GM18519 (cell line): ENCODE data around the gene CSNK1A1.
"Not testable (repeated sequence)": the region's sequence is repeated elsewhere in the genome, so short reads cannot be mapped to it uniquely, and the experiment has no call there.

ENCODE experiments used
- ATAC-seq: cut with Tn5 transposase; IDR thresholded peaks from one replicate; pipeline ENCODE4 v1.9.1; 2021; ENCODE audit warnings: mild to moderate bottlenecking, moderate library complexity; ENCODE audit not compliant: unreplicated experiment, low FRiP score

Gene CSNK1A1

DNA sequence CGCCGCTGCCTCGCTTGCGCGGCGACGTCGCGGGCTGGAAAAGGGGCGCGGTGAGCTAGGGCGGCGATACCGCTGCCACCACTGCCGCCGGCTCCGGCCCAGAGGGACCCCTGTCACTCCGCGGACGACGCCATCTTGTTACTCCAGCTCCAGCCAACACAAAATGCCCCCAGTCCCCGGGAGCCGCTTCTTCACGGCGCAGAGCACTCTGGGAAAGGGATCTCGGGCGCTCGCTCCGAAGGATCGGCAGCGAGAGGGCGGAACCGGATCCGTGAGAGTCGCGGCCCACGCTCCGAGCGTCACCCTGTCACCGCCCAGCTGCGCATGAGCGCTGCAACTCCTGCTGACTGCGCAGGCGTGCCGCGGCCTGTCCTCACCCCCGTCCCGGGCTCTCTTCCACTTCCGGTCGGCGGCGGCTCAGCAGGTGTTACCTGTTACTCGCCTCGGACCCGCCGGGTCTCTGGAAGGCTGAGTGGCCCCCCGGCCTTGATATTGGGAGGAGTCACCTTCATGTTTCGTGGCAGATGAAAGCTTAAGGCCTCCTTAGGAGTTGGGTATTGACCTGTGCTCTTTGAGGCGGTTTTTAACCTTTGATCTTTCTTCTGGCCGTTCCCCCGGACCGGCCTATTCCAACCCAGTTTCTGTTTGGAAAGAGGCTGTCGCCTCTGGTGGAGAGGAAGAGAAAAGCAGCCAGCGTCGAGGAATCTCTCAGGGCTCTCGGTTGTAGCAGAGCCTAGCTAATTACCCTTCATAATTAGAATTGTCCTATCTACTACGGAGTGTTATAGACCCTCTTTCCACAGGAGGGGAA lies at the start of gene CSNK1A1:
CSNK1A1 (minus strand) TSS at position 213 of the 811 bp plus-strand sequence. CDS start 475 bp downstream, outside the sequence.
- peak; percentile 88 for ATAC-seq

- no peak for ATAC-seq
These were observed 49.7 kb upstream of the CSNK1A1 start for GRCh38 chr5:149600932-149601331.

DNA sequence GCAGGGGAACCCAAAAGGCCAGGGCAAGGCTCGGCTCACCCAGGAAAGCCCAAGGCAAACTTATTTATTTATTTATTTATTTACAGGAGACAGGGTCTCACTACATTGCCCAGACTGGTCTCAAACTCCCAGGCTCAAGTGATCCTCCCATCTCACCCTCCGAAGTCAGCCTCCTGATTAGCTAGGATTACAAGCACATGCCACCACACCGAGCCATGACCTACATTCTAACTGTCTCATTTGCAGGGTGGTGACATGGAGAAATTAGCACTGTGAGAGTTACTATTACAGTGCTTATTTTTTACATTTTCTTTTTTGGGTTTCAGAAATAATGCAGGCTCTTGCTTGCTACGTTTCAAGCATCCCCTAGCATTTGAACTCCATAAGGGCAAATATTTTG lies 48.1 kb upstream of the CSNK1A1 start:
- ATAC-seq = no peak

DNA sequence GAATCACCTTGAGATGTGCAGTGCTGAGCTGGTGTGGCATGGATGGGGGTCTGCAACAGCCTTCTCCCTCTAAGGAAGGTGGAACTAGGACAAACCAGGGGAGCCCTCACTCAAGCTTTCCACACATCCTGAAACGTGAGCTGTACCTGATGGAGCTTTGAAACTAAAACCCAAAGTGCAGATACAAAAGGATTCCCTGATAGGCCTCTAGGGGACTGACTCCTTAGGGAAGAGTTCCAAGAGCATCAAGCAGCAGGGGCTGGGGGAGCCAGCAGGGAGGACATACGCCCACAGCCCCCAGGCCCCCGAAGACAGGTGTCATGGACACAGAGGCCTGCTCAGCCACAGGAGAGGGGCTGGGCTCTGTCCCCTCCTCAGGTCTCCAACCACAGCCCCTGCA lies 47.7 kb upstream of the CSNK1A1 start:
- no peak for ATAC-seq

- not testable (repeated sequence) for ATAC-seq
These were observed 47.0 kb upstream of the CSNK1A1 start for GRCh38 chr5:149598234-149598633.

GRCh38 chr5:149597618-149598017 lies 46.4 kb upstream of the CSNK1A1 start:
- no peak for ATAC-seq

DNA sequence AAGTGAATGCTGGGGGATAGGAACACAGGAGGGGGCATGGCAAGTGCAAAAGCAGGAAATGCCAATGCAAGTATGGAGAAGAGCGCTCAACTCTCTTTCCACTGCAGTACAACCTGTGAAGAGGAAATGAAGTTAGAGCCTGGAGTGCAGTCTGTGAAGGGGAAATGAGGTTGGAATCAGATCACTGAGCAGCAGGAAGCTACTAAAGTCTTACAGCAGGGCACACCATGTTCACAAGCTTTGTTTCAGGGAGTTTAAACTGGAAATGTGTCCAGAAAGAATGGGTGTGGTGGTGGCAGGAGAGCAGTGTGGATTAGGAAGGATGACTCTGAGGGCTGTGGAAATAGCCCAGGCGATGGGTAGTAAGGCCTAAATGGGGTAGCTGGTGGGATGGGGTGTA lies 45.5 kb upstream of the CSNK1A1 start:
- no peak for ATAC-seq

GRCh38 chr5:149595105-149595504 lies 43.9 kb upstream of the CSNK1A1 start:
- ATAC-seq = not testable (repeated sequence)

- ATAC-seq = no peak
These were observed 43.1 kb upstream of the CSNK1A1 start for GRCh38 chr5:149594206-149594895.

DNA sequence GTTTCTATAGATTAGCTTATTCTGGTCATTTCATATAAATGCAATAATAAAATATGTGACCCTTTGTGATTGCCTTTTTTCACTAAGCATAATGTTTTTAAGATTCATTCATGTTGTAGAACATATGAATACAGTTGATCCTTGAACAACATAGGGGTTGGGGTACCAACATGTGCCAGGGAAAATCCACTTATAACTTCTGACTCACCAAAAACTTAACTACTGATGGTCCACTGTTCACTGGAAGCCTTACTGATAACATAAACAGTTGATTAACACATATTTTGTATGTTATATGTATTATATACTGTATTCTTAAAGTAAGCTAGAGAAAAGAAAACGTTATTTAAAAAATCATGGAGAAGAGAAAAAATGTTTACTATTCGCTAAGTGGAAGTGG lies 42.1 kb upstream of the CSNK1A1 start:
- no peak for ATAC-seq

DNA sequence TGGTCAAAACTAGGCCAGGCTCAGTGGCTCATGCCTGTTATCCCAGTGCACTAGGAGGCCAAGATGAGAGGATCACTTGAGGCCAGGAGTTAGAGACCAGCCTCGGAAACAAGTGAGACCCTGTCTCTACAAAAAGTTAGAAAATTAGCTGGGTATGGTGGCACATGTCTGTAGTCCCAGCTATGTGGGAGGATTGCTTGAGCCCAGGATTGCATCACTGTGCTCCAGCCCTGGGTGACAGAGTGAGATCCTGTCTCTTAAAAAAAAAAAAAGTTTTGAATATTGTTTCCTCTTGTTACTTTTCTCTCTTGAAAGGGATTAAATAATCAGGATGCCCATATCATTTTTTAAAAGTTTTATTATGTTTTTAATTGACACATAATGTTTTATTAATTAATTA lies 37.7 kb upstream of the CSNK1A1 start:
- ATAC-seq = no peak

DNA sequence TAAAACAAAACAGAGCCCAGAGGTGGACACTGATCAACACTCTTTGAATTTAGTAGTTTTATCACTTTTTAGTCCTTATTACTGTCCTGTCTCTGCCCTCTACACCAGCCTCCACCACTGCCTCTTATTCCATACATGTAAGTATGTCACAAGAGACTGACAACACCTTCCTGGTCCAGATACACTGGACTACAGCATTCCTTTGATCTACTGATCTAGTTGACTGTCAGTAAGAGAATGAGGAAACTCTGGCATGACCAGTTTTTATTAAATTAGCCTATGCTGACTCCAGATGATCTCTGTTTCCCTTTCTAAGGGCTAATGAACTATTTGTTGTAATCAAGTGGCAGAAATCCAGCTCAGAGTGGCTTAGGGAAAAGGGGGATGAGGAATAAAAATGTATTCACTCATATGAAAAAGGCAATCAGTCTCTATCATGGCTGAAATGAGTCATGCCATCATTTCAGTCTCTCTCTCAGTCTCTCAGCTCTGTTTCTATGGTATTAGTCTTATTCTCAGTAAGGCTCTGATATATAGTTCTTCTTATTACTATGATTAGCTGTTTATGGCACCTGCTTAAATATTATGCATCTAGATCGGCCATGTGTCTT lies 35.6 kb upstream of the CSNK1A1 start:
- no peak for ATAC-seq

- no peak for ATAC-seq
These were observed 34.7 kb upstream of the CSNK1A1 start for GRCh38 chr5:149585910-149586309.

DNA sequence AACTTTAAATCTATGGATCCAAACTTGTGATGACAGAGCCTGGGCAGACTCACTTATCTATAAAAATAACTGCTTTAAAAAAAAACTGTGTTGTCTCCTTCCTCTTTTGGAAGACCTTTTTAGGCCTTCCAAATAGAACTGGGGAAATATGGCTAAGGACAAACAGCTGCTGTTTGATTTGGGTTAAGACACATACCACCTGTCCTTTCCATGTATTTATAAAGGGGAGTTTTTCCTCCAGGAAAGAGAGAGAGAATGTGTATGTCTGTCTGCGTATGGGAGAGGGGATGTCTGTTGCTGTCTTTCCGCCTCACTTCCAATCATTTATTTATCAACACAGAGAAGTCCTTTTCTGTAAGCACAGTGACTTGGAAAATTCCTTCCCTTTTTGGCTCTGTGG lies 32.9 kb upstream of the CSNK1A1 start:
- ATAC-seq = no peak

DNA sequence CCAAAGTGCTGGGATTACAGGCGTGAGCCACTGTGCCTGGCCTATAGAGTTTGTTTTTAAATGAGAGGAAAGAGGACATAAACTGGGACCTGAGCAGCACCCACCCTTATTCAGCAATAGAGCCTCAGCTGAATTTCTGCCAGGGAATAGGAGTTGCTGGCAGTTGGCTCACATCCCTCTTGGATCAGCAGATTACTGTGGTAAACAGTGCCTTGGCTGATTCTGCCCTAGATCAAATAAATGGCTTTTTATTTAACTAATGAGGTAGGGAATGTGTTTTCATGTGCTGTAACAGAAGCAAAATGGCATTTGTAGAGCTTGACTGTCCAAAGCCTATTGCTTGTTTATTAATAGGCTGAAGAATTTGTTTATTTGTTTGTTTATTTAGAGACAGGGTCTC lies 32.2 kb upstream of the CSNK1A1 start:
- ATAC-seq = no peak

DNA sequence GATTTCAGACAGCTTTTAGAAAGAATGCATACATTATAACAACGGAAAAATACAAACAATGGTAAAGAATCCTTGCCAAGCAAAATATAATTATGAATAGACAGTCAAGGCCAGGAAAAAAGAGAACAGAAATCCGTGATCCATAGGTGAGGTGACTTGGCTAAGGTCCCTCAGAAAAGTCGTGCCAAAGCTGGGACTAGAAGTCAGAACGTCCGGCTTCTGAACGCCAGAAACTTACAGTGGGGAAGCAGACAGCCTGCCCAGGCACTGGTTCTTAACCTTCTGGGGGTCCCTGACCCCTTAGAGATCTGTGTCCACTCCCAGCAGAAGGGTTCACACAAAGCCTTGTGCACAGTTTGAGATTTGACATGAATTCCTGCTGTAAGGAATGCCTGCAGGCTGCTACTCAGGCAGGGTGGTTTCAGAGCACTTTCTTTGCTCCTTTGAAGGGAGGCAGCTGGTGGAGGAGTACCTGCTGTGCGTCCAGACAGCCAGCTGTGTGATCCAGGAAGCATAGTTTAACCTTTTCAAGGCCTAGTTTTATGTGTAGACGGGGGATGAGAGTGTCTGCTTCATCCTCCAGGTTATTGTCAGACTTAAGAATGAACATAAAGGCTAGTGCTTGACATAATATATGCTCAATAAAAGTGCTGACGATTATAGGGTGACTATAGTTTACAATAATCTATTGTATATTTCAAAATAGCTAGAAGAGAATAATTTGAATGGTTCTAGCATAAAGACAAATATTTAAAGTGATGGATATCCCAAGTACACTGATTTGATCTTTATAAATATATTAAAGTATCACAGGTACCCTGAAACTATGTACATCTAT lies 30.9 kb upstream of the CSNK1A1 start:
- ATAC-seq = no peak

DNA sequence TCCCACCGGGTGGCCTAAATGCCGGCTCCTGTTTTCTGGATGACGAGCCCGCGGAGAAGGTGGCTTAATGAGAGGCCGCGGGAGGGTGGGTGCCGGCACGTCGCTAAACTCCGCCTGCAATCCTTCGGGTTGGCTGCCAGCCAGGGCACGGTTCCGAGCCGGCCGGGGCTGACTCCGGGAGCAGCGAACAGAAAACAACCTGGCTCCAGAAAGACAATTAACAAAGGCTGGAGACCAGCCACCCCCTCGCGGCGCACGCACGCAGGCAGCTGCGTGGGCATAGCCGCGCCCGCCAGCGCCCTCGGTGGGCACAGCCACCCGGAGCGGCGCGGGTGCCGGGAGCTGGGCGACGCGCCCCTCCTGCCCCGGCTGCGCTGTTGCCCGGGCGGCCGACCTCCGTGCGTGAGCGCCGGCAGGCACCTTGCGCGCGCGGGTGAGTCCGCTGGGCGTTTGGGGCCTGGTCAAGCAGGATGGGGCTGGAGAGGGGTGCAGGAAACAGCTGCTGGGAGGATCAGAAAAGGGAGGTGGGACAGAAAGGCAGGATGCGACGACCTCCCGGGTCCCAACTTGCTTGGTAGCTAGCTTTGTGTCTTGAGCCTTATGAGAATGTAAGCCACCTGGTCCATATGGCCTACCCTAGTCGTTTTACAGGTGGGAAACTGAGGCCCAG lies 30.1 kb upstream of the CSNK1A1 start, which contains the start of gene ARHGEF37:
ARHGEF37 (plus strand) TSS at position 307 of the 670 bp plus-strand sequence. CDS start 16,272 bp downstream, outside the sequence.
- ATAC-seq = no peak

- no peak for ATAC-seq
These were observed 29.6 kb upstream of the CSNK1A1 start for GRCh38 chr5:149580808-149581191.

DNA sequence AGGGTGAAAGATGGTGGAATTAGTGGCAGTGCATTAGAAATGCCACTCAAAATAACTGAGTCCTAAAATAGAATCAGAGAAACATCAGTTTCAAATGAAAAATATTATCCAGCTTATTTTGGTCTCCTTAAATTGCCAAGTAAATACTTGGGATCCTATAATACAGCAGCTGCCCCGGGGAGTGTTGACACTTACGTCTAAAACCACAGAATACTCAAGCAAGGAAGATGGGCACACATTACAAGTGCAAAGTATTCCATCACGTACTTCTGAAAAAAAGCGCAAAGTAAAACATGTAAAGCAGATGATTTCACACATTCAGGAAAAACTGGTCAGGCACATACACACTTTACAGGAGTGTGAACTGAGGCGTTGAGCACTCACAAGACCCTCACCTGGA lies 27.7 kb upstream of the CSNK1A1 start:
- ATAC-seq = no peak

DNA sequence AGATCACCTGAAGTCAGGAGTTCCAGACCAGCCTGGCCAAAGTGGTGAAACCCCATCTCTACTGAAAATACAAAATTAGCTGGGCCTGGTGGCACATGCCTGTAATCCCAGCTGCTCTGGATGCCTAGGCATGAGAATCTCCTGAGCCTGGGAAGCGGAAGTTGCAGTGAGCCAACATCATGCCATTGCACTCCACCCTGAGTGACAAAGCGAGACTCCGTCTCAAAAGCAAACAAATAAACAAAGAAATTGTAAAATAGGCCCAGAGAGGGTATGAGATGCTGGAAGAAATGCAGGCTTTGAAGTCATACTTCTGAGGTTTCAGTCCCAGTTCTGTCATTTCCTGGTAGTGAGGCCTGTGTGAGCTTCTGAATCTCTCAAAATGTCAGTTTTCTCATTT lies 24.8 kb upstream of the CSNK1A1 start:
- no peak for ATAC-seq
